RWPE2 (cell line): ENCODE data around the gene LSM14B.

Source experiments
- ATAC-seq: fragments of 200-7000 bp; cut with Tn5 transposase; 3 replicates; pipeline ENCODE4 v1.9.1; 2021; ENCODE audit warnings: low read depth
- DNase-seq: peaks from one replicate; pipeline ENCODE4 v3.0.0-alpha.2; 2020; ENCODE audit warnings: low spot score
- H3K27ac ChIP-seq: fragments of 450-650 bp; 2 replicates; pipeline ENCODE4 v1.5.1; 2017; ENCODE audit warnings: mild to moderate bottlenecking; ENCODE audit not compliant: poor library complexity, severe bottlenecking
- H3K27me3 ChIP-seq: fragments of 250-450 bp; sonication (Bioruptor Pico); 2 replicates; pipeline ENCODE4 v1.5.1; 2021; ENCODE audit warnings: mild to moderate bottlenecking, moderate library complexity; ENCODE audit not compliant: insufficient read depth, poor library complexity, severe bottlenecking
- H3K36me3 ChIP-seq: fragments of 250-450 bp; sonication (Bioruptor Pico); 2 replicates; pipeline ENCODE4 v1.5.1; 2020; ENCODE audit warnings: low read depth, mild to moderate bottlenecking, moderate library complexity
- H3K4me1 ChIP-seq: fragments of 250-450 bp; sonication (Bioruptor Pico); 2 replicates; pipeline ENCODE4 v1.5.1; 2021; ENCODE audit warnings: mild to moderate bottlenecking, moderate library complexity; ENCODE audit not compliant: insufficient read depth, poor library complexity, severe bottlenecking
- H3K4me3 ChIP-seq: fragments of 250-450 bp; sonication (Bioruptor Pico); 2 replicates; pipeline ENCODE4 v1.5.1; 2021; ENCODE audit warnings: mild to moderate bottlenecking, moderate library complexity; ENCODE audit not compliant: severe bottlenecking
- H3K9me3 ChIP-seq: fragments of 250-450 bp; sonication (Bioruptor Pico); 2 replicates; pipeline ENCODE4 v1.5.1; 2021; ENCODE audit warnings: mild to moderate bottlenecking, moderate library complexity; ENCODE audit not compliant: severe bottlenecking
- TF ChIP-seq, protein P1 (sequence below): fragments of 450-650 bp; IDR thresholded peaks from one replicate; pipeline ENCODE4 v1.5.1; 2017; ENCODE audit warnings: mild to moderate bottlenecking, moderate library complexity; ENCODE audit not compliant: poor library complexity, severe bottlenecking

The LSM14B gene

DNA sequence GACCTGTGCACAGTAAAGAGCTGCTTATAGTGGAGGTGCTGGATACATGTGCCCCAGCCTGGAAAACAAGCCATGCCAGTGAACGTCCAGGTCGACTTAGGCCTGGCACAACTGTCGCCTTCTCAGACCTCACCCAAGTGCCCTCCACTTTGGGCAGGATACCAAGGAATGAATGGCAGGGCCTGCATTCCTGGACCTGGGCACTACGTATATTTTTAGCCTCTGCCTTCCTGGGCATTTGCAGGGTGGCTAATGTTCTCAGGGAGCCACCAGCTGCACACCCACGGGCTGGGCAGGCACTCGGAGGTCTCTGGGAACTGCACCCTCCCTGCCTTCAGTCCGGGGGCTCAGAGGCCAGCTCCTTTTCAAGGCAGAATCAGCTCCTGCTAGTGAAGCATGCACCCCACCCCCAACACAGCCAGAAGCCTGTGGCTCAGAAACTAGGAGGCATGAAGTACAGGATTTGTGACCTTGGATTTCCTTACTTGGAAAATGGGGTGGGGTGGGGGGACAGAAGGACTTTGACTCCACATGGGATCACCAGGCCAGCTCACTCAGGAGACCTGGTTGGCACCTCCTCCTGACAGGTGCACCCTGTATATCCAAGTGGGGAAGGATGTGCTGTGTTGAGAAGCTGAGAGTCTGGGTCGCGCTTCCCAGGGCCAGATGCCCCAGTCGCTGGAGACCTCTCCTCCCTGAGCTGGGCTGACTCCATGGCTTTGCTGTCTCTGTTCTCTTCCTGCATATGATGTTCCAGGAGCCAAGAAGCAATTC, 2.5 kb upstream of the LSM14B start:
- Histone ChIP-seq H3K4me3 (no peak overlapping the region), H3K9me3 (peaks cover 2% of the 10 kb centered on the region), H3K36me3 (peaks cover 14% of the 10 kb centered on the region), H3K27me3 (peaks cover 20% of the 10 kb centered on the region), H3K4me1 (peaks cover 5% of the 10 kb centered on the region), H3K27ac (no peak overlapping the region)
- ATAC-seq (no peak), DNase-seq (no peak)
- TF ChIP-seq, protein P1, sequence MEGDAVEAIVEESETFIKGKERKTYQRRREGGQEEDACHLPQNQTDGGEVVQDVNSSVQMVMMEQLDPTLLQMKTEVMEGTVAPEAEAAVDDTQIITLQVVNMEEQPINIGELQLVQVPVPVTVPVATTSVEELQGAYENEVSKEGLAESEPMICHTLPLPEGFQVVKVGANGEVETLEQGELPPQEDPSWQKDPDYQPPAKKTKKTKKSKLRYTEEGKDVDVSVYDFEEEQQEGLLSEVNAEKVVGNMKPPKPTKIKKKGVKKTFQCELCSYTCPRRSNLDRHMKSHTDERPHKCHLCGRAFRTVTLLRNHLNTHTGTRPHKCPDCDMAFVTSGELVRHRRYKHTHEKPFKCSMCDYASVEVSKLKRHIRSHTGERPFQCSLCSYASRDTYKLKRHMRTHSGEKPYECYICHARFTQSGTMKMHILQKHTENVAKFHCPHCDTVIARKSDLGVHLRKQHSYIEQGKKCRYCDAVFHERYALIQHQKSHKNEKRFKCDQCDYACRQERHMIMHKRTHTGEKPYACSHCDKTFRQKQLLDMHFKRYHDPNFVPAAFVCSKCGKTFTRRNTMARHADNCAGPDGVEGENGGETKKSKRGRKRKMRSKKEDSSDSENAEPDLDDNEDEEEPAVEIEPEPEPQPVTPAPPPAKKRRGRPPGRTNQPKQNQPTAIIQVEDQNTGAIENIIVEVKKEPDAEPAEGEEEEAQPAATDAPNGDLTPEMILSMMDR, result no peak

- TF ChIP-seq, protein P1, result no peak
- H3K4me3 ChIP-seq, result no peak overlapping the region
- H3K27me3 ChIP-seq, result peaks cover 20% of the 10 kb centered on the region
- H3K9me3 ChIP-seq, result no peaks in the 10 kb centered on the region
- DNase-seq (no peak), ATAC-seq (no peak)
- peaks cover 5% of the 10 kb centered on the region for H3K4me1 ChIP-seq
- peaks cover 20% of the 10 kb centered on the region for H3K36me3 ChIP-seq
- no peak overlapping the region for H3K27ac ChIP-seq
These were observed 1.9 kb upstream of the LSM14B start for GRCh38 chr20:62120365-62120762.

- peaks cover 28% of the 10 kb centered on the region for H3K36me3 ChIP-seq
- H3K4me3 ChIP-seq, result peak overlapping the region; percentile 92
- DNase-seq, result no peak
- no peaks in the 10 kb centered on the region for H3K9me3 ChIP-seq
- peak overlapping the region; percentile 71 for H3K27ac ChIP-seq
- peaks cover 5% of the 10 kb centered on the region for H3K4me1 ChIP-seq
- TF ChIP-seq, protein P1, result no peak
- peak; percentile 11 for ATAC-seq
- peaks cover 20% of the 10 kb centered on the region for H3K27me3 ChIP-seq
These were observed 1.1 kb upstream of the LSM14B start for GRCh38 chr20:62120990-62121775.

DNA sequence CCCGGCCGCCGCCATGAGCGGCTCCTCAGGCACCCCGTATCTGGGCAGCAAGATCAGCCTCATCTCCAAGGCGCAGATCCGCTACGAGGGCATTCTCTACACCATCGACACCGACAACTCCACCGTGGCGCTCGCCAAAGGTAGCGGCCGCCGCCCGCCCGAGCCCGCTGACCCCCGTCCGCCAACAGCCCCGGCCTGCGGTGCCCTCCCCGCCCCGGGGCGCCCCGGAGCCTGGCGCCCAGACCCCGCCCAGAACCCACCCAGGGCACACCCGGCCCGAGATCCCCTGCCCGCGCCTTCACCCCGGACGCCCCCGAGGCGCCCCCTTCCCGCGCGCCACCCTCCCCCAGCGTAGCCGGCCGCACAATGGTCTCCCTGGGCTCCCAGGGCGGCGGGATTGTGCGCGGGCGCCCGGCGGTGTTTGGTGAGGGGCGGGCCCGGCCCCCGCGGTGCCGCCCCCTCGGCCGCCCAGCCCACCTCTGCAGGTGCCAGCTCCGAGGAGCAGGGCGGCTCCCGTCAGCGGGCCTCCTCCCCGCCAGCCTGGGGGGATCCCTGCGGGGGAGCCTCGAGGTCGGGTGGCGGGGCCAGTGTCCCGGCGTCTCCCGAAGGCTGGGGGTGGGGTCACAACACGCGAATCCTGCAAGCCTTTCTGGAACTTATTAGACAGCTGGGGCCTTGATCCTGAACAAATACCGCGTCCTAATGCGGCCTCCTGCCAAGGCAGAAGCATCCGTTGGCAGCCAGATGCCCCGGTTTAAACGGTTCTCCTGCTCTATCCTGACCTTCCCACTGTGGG, 577 bp downstream of the LSM14B start:
- Histone ChIP-seq H3K9me3 (no peaks in the 10 kb centered on the region), H3K27ac (peak overlapping the region; percentile 71), H3K4me3 (peak overlapping the region; percentile 92), H3K27me3 (peaks cover 4% of the 10 kb centered on the region), H3K36me3 (peaks cover 45% of the 10 kb centered on the region), H3K4me1 (peaks cover 5% of the 10 kb centered on the region)
- peak; percentile 87 for DNase-seq
- ATAC-seq, result peak; percentile 42
- TF ChIP-seq, protein P1, result no peak
